GM19035 (cell line): Measurements from ENCODE around the gene METTL22.

Source experiments
- ATAC-seq: cut with Tn5 transposase; IDR thresholded peaks from one replicate; pipeline ENCODE4 v1.9.1; 2021; ENCODE audit not compliant: unreplicated experiment

The METTL22 gene

GRCh38 chr16:8686879-8687278, 65.4 kb downstream of the METTL22 start:
- ATAC-seq = no peak

DNA sequence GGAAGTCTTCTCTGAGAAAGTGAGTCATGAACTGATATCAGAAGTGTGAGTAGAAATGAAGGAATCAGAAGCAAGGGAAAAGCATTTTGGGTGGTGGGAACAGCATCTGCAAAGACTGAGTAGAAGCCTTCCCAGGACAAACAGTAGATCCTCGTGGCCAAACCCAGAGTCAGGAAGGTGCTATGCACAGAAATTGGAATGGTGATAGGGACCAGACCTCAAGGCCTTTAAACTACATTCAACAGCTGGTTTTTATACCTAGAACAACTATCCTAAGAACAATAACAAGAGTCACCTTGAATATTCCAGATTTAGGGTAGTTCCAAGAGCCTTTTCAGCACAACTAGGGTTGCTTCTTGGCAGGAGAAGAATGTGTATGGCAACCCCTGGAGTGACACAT, 68.2 kb downstream of the METTL22 start:
- no peak for ATAC-seq

DNA sequence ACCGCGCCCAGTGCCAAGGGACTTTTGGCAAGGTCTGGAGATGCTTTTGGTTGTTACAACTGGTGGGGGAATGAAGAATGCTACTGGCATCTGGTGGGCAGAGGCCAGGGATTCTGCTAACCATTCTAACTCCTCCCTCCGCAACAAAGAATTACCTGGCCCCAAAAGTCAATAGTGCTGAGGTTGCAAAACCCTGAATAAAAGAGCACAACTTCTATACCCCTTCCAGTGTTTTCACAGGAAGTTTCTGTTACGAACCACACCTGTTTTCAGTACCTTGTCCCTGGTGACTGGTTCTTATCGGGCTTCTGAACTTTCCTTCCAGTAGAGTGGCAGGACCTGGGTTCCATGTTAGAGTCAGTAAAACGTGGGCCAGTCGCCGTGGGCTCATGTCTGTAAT, 70.2 kb downstream of the METTL22 start:
- ATAC-seq = no peak

GRCh38 chr16:8694795-8695728, 73.6 kb downstream of the METTL22 start:
- ATAC-seq = no peak

DNA sequence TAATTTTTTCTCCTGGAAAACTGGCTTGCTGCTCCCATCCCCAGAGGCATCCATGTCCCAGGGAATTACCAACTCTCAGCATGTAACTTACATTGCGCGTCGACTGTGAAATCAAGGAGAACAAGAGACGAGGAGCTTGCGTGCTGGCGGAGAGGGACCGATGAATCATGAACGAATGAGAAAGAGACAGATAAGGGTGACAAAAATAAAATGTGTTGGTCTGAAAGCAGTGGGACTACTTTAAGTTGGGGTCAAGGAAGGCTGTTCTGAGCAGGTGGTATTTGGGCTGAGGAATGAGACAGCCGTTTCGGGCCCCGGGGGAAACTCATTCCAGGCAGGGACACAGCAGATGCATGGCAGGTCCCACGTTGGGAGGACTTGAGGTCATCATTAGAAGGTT, 75.4 kb downstream of the METTL22 start:
- no peak for ATAC-seq

- no peak for ATAC-seq
Measured at GRCh38 chr16:8697965-8698364, 76.5 kb downstream of the METTL22 start.
